OCI-LY7 (cell line): Measurements from ENCODE around the gene CCDC152. TPM values are rescaled to one million over a fixed set of nuclear protein-coding genes. Genes with fewer than 3 reads are reported as not detected.

Experiments used
- BruUV-seq: library from RNA; stranded (reverse); fragments of 400-500 nt; replicated peaks from 2 replicates; lab custom pipeline; 2021; lab: Mats Ljungman, UMichigan
- CTCF ChIA-PET: fragments of 300-600 bp; sonication (Branson Sonifier 250); formaldehyde crosslinking; loops from one replicate; lab custom pipeline; 2022; ENCODE audit warnings: antibody characterized with exemption; ENCODE audit not compliant: unreplicated experiment; lab: Charles Lee
- POLR2A ChIA-PET: fragments of 300-600 bp; sonication (Branson Sonifier 250); formaldehyde crosslinking; loops from one replicate; lab custom pipeline; 2022; ENCODE audit warnings: antibody characterized with exemption; lab: Charles Lee
- DNase-seq: peaks from one replicate; pipeline ENCODE4 v3.0.0-alpha.2; 2015; ENCODE audit warnings: low spot score
- H2AFZ ChIP-seq: fragments of 200-600 bp; sonication (generic), shearing (Covaris generic); 2 replicates; pipeline ENCODE4 v1.6.1; 2014; ENCODE audit warnings: mild to moderate bottlenecking, antibody characterized with exemption, low read length, moderate library complexity
- H3K27ac ChIP-seq: fragments of 200-600 bp; sonication (generic); 2 replicates; pipeline ENCODE4 v1.5.1; 2014; ENCODE audit warnings: mixed run types, low read depth, mild to moderate bottlenecking, moderate library complexity, low read length, inconsistent platforms; ENCODE audit not compliant: poor library complexity, severe bottlenecking
- H3K36me3 ChIP-seq: fragments of 200-600 bp; sonication (generic); 2 replicates; pipeline ENCODE4 v1.6.1; 2014; ENCODE audit warnings: mild to moderate bottlenecking, antibody characterized with exemption, low read length, moderate library complexity, mixed read lengths; ENCODE audit not compliant: insufficient read depth
- H3K4me1 ChIP-seq: fragments of 200-600 bp; sonication (generic); 2 replicates; pipeline ENCODE4 v1.5.1; 2014; ENCODE audit warnings: mild to moderate bottlenecking, low read length; ENCODE audit not compliant: insufficient read depth, poor library complexity, severe bottlenecking
- H3K4me2 ChIP-seq: fragments of 200-600 bp; sonication (generic); 2 replicates; pipeline ENCODE4 v1.6.1; 2014; ENCODE audit warnings: mild to moderate bottlenecking, low read length
- H3K4me3 ChIP-seq: fragments of 200-600 bp; sonication (generic); 2 replicates; pipeline ENCODE4 v1.5.1; 2014; ENCODE audit warnings: mild to moderate bottlenecking, low read depth, low read length; ENCODE audit not compliant: poor library complexity, severe bottlenecking
- H3K79me2 ChIP-seq: fragments of 200-600 bp; sonication (generic); 2 replicates; pipeline ENCODE4 v1.6.1; 2016; ENCODE audit warnings: low read depth, mild to moderate bottlenecking, low read length, moderate library complexity, mixed read lengths; ENCODE audit not compliant: insufficient read depth
- H3K9me2 ChIP-seq: fragments of 200-600 bp; sonication (generic); 2 replicates; pipeline ENCODE4 v1.6.1; 2016; ENCODE audit warnings: mild to moderate bottlenecking, low read length, mixed read lengths; ENCODE audit not compliant: insufficient read depth
- H3K9me3 ChIP-seq: fragments of 200-600 bp; sonication (generic); 2 replicates; pipeline ENCODE4 v1.6.1; 2014; ENCODE audit warnings: mild to moderate bottlenecking, mixed run types, low read length, mixed read lengths
- H4K20me1 ChIP-seq: fragments of 200-600 bp; sonication (generic); 2 replicates; pipeline ENCODE4 v1.6.1; 2014; ENCODE audit warnings: mild to moderate bottlenecking, antibody characterized with exemption, low read length, moderate library complexity, mixed read lengths; ENCODE audit not compliant: insufficient read depth
- EZH2phosphoT487 ChIP-seq: fragments of 200-600 bp; sonication (generic); IDR thresholded peaks from 2 replicates; pipeline ENCODE4 v1.6.1; 2018; ENCODE audit warnings: low read depth, borderline replicate concordance, mild to moderate bottlenecking, mixed run types, antibody characterized with exemption, low read length, moderate library complexity, mixed read lengths
- intact Hi-C: fragments of 100-400 bp; cut with micrococcal nuclease; formaldehyde crosslinking; loops from one replicate; pipeline ENCODE4 v1.10.0; 2022; ENCODE audit not compliant: unreplicated experiment
- total RNA-seq, 2 experiments: library from RNA; depleted of rRNA in 1 of 2; stranded (reverse); fragments of >200 nt in 1 of 2; shearing (Covaris generic) in 1 of 2; gene quantifications; 2 replicates each; pipeline ENCODE4 v1.2.3, GENCODE V29; 2014 to 2022
- TF ChIP-seq, protein P1 (sequence below): fragments of 200-600 bp; sonication (generic); conservative IDR thresholded peaks from 2 replicates; pipeline ENCODE4 v1.5.1; 2014; ENCODE audit warnings: mild to moderate bottlenecking, antibody characterized with exemption, low read length, moderate library complexity, mixed read lengths

Gene CCDC152
- total RNA-seq, 2 experiments from 2014 or later, result not detected

DNA sequence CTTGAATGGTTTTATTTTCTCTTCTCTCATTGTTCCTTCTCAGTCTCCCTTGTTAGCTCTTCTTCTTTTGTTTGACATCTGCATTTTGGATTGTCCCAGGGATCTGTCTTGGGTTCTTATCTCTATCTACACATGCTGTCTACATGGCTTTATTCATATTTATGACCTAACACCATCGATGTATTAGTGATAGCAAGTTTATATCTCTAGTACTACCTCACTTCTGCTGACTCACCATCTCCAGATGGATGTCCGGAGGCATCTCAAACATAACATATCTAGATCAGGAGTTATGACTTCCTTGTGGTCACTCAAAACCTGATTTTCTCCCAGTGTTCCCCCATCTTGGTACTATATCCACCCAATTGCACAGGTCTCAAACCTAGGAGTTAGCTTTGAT, 74.3 kb downstream of the CCDC152 start:
- Histone ChIP-seq H4K20me1 (no peaks in the 10 kb centered on the region), H3K79me2 (no peaks in the 10 kb centered on the region), H2AFZ (no peak overlapping the region), H3K9me3 (no peaks in the 10 kb centered on the region), H3K36me3 (no peaks in the 10 kb centered on the region), H3K9me2 (no peaks in the 10 kb centered on the region; the same call in 1 of the 2 replicates), H3K4me2 (no peak overlapping the region), H3K4me3 (no peak overlapping the region), H3K27ac (no peak overlapping the region), H3K4me1 (no peaks in the 10 kb centered on the region)
- no peak for TF ChIP-seq EZH2phosphoT487
- TF ChIP-seq, protein P1, sequence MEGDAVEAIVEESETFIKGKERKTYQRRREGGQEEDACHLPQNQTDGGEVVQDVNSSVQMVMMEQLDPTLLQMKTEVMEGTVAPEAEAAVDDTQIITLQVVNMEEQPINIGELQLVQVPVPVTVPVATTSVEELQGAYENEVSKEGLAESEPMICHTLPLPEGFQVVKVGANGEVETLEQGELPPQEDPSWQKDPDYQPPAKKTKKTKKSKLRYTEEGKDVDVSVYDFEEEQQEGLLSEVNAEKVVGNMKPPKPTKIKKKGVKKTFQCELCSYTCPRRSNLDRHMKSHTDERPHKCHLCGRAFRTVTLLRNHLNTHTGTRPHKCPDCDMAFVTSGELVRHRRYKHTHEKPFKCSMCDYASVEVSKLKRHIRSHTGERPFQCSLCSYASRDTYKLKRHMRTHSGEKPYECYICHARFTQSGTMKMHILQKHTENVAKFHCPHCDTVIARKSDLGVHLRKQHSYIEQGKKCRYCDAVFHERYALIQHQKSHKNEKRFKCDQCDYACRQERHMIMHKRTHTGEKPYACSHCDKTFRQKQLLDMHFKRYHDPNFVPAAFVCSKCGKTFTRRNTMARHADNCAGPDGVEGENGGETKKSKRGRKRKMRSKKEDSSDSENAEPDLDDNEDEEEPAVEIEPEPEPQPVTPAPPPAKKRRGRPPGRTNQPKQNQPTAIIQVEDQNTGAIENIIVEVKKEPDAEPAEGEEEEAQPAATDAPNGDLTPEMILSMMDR, result no peak
- CTCF ChIA-PET, result no interaction called here
- POLR2A ChIA-PET, result no interaction called here
- BruUV-seq, result no TSS peak
- intact Hi-C loops, result no loop called here
- no peak for DNase-seq

DNA sequence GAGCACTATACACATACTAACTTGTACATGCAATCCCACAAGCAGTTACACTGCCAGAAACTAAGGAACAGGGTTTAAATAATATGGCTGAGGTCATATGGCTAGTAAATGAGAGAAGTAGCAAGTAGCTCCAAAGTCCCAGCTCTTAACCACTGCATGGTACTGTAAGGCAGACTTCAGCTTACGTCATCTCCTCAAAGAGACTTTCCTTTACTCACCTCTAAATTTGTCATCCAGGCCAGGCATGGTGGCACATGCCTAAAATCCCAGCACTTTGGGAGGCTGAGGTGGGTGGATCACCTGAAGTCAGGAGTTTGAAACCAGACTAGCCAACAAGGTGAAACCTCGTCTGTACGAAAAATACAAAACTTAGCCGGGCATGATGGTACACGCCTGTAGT, 75.4 kb downstream of the CCDC152 start:
- no peak overlapping the region for H3K4me3 ChIP-seq
- POLR2A ChIA-PET, result interaction anchor here (1.1 kb wide), 1 partner anchor 9 kb away, joined by 3 read pairs; no protein-coding TSS in a partner anchor
- H3K79me2 ChIP-seq, result no peaks in the 10 kb centered on the region
- H3K9me3 ChIP-seq, result no peaks in the 10 kb centered on the region
- H2AFZ ChIP-seq, result no peak overlapping the region
- H3K4me2 ChIP-seq, result no peak overlapping the region
- H3K27ac ChIP-seq, result no peak overlapping the region
- no TSS peak for BruUV-seq
- DNase-seq, result no peak
- H3K36me3 ChIP-seq, result no peaks in the 10 kb centered on the region
- CTCF ChIA-PET, result no interaction called here
- H3K9me2 ChIP-seq, result no peaks in the 10 kb centered on the region; the same call in 1 of the 2 replicates
- H4K20me1 ChIP-seq, result no peaks in the 10 kb centered on the region
- H3K4me1 ChIP-seq, result no peaks in the 10 kb centered on the region
- no peak for TF ChIP-seq EZH2phosphoT487
- TF ChIP-seq, protein P1, result no peak
- intact Hi-C loops, result no loop called here

DNA sequence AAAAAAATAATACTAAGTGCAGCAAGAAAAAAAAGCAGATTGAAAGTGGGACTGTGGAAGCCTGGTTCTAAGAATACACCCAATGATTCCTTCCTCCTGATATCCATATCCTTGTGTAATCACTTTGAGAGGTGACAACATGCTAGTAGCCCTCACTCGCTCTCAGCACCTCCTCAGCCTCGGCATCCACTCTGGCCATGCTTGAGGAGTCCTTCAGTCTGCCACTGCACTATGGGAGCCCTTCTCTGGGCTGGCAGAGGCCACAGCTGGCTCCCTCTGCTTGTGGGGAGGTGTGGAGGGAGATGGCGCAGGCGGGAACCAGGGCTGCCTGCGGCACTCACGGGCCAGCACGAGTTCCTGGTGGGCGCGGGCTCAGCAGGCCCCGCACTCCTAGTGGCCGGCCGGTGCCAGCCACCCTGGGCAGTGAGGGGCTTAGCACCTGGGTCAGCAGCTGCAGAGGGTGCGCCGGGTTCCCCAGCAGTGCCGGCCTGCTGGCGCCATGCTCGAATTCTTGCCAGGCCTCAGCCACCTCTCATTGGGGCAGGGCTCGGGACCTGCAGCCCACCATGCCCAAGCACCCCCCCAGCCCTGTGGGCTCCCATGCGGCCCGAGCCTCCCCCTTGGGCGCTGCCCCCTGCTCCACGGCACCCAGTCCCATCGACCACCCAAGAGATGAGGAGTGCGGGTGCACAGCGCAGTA, 79.6 kb downstream of the CCDC152 start:
- H3K9me2 ChIP-seq, result no peaks in the 10 kb centered on the region; the same call in 1 of the 2 replicates
- no peak for DNase-seq
- no peaks in the 10 kb centered on the region for H3K36me3 ChIP-seq
- ChIA-PET POLR2A (interaction anchor here (0.6 to 0.7 kb wide), 3 partner anchors 12 to 327 kb away, joined by 3 read pairs; no protein-coding TSS in a partner anchor), CTCF (no interaction called here)
- intact Hi-C loops, result no loop called here
- TF ChIP-seq EZH2phosphoT487, result no peak
- TF ChIP-seq, protein P1, result no peak
- H3K4me3 ChIP-seq, result no peak overlapping the region
- no peaks in the 10 kb centered on the region for H3K9me3 ChIP-seq
- H2AFZ ChIP-seq, result no peak overlapping the region
- no peaks in the 10 kb centered on the region for H3K4me1 ChIP-seq
- H3K4me2 ChIP-seq, result no peak overlapping the region
- no peaks in the 10 kb centered on the region for H4K20me1 ChIP-seq
- H3K79me2 ChIP-seq, result no peaks in the 10 kb centered on the region
- BruUV-seq, result no TSS peak
- H3K27ac ChIP-seq, result no peak overlapping the region
